IPS-15b (cell line): Measurements from ENCODE around the gene CRIP1.
A peak's percentile ranks its signal among the peaks of the same experiment; 100 is the strongest.

Experiments
- H3K27me3 ChIP-seq: one replicate; pipeline ENCODE4 v1.6.1; 2013; ENCODE audit warnings: low read length; ENCODE audit not compliant: control insufficient read depth, insufficient read depth
- H3K36me3 ChIP-seq: one replicate; pipeline ENCODE4 v1.6.1; 2013; ENCODE audit warnings: low read length; ENCODE audit not compliant: control insufficient read depth, insufficient read depth
- H3K4me1 ChIP-seq: one replicate; pipeline ENCODE4 v1.6.1; 2013; ENCODE audit warnings: mild to moderate bottlenecking, low read length; ENCODE audit not compliant: control insufficient read depth, insufficient read depth
- H3K4me3 ChIP-seq: one replicate; pipeline ENCODE4 v1.5.1; 2013; ENCODE audit warnings: low read depth, low read length
- H3K9ac ChIP-seq: one replicate; pipeline ENCODE4 v1.6.1; 2013; ENCODE audit warnings: low read depth, mild to moderate bottlenecking, low read length
- H3K9me3 ChIP-seq: one replicate; pipeline ENCODE4 v1.6.1; 2013; ENCODE audit warnings: mild to moderate bottlenecking, low read length; ENCODE audit not compliant: control insufficient read depth, insufficient read depth

Gene CRIP1

GRCh38 chr14:105488781-105489541 is 2.3 kb downstream of the CRIP1 start:
- no peaks in the 10 kb centered on the region for H3K9me3 ChIP-seq
- H3K9ac ChIP-seq: no peak overlapping the region
- H3K27me3 ChIP-seq: peaks cover 43% of the 10 kb centered on the region
- peaks cover 5% of the 10 kb centered on the region for H3K36me3 ChIP-seq
- peak overlapping the region; percentile 39 for H3K4me3 ChIP-seq
- no peaks in the 10 kb centered on the region for H3K4me1 ChIP-seq

GRCh38 chr14:105489542-105490266 is 3.0 kb downstream of the CRIP1 start:
- Histone ChIP-seq H3K36me3 (peaks cover 5% of the 10 kb centered on the region), H3K27me3 (peaks cover 39% of the 10 kb centered on the region), H3K9me3 (no peaks in the 10 kb centered on the region), H3K9ac (no peak overlapping the region), H3K4me3 (peak overlapping the region; percentile 39), H3K4me1 (no peaks in the 10 kb centered on the region)

GRCh38 chr14:105490267-105490571 is 3.5 kb downstream of the CRIP1 start:
- H3K27me3 ChIP-seq: peaks cover 34% of the 10 kb centered on the region
- H3K4me1 ChIP-seq: no peaks in the 10 kb centered on the region
- no peaks in the 10 kb centered on the region for H3K9me3 ChIP-seq
- H3K9ac ChIP-seq: no peak overlapping the region
- H3K4me3 ChIP-seq: peak overlapping the region; percentile 39
- peaks cover 5% of the 10 kb centered on the region for H3K36me3 ChIP-seq

GRCh38 chr14:105490572-105491365 is 4.1 kb downstream of the CRIP1 start, which contains the start of gene TEDC1:
Gene TEDC1 (plus strand): TSS chr14:105491246. CDS start chr14:105491376, 130 bp downstream.
- Histone ChIP-seq H3K4me1 (no peaks in the 10 kb centered on the region), H3K9me3 (no peaks in the 10 kb centered on the region), H3K27me3 (peaks cover 29% of the 10 kb centered on the region), H3K9ac (no peak within 1 kb of the TSS), H3K36me3 (peaks cover 5% of the 10 kb centered on the region), H3K4me3 (peak within 1 kb of the TSS; percentile 46)

- H3K9me3 ChIP-seq: no peaks in the 10 kb centered on the region
- peak overlapping the region; percentile 46 for H3K4me3 ChIP-seq
- H3K27me3 ChIP-seq: peaks cover 24% of the 10 kb centered on the region
- H3K9ac ChIP-seq: no peak overlapping the region
- H3K36me3 ChIP-seq: peaks cover 5% of the 10 kb centered on the region
- H3K4me1 ChIP-seq: no peaks in the 10 kb centered on the region
Measured at GRCh38 chr14:105491366-105491973, 4.8 kb downstream of the CRIP1 start.

GRCh38 chr14:105492031-105492970 is 5.6 kb downstream of the CRIP1 start:
- no peaks in the 10 kb centered on the region for H3K9me3 ChIP-seq
- peaks cover 5% of the 10 kb centered on the region for H3K36me3 ChIP-seq
- peak overlapping the region; percentile 30 for H3K4me3 ChIP-seq
- no peak overlapping the region for H3K9ac ChIP-seq
- H3K27me3 ChIP-seq: peaks cover 16% of the 10 kb centered on the region
- H3K4me1 ChIP-seq: no peaks in the 10 kb centered on the region

- peaks cover 5% of the 10 kb centered on the region for H3K36me3 ChIP-seq
Measured at GRCh38 chr14:105492971-105493871, 6.5 kb downstream of the CRIP1 start.

GRCh38 chr14:105493921-105494605 is 7.4 kb downstream of the CRIP1 start:
- Histone ChIP-seq H3K9ac (no peak overlapping the region), H3K9me3 (no peaks in the 10 kb centered on the region), H3K4me1 (no peaks in the 10 kb centered on the region), H3K27me3 (peaks cover under 1% of the 10 kb centered on the region), H3K4me3 (no peak overlapping the region), H3K36me3 (peaks cover 5% of the 10 kb centered on the region)

More at GRCh38 chr14:105492971-105493871, 6.5 kb downstream of the CRIP1 start:
- Histone ChIP-seq H3K9me3 (no peaks in the 10 kb centered on the region), H3K4me3 (no peak overlapping the region), H3K27me3 (peaks cover 7% of the 10 kb centered on the region), H3K9ac (no peak overlapping the region), H3K4me1 (no peaks in the 10 kb centered on the region)

- no peak overlapping the region for H3K9ac ChIP-seq
- no peaks in the 10 kb centered on the region for H3K9me3 ChIP-seq
- peaks cover 5% of the 10 kb centered on the region for H3K36me3 ChIP-seq
- H3K27me3 ChIP-seq: no peaks in the 10 kb centered on the region
- H3K4me3 ChIP-seq: no peak overlapping the region
- no peaks in the 10 kb centered on the region for H3K4me1 ChIP-seq
Measured at GRCh38 chr14:105494606-105494929, 7.9 kb downstream of the CRIP1 start.
